GM23248 (cell line): Measurements from ENCODE around the gene FBXL12. TPM values are rescaled to one million over a fixed set of nuclear protein-coding genes. Genes with fewer than 3 reads are reported as not detected.

Experiments
- DNase-seq: peaks from one replicate; pipeline ENCODE4 v3.0.0-alpha.2; 2015
- H2AFZ ChIP-seq: fragments of 200-600 bp; sonication (generic); 2 replicates; pipeline ENCODE4 v1.6.1; 2016; ENCODE audit warnings: antibody characterized with exemption
- H3F3A ChIP-seq: fragments of 200-600 bp; sonication (generic); 2 replicates; pipeline ENCODE4 v1.6.1; 2016; ENCODE audit warnings: mild to moderate bottlenecking, antibody characterized with exemption, mixed run types; ENCODE audit not compliant: insufficient read depth
- H3K27ac ChIP-seq: fragments of 200-600 bp; sonication (generic); 2 replicates; pipeline ENCODE4 v1.5.1; 2016; ENCODE audit warnings: mild to moderate bottlenecking
- H3K27me3 ChIP-seq: fragments of 200-600 bp; sonication (generic); replicated peaks from 2 replicates; pipeline ENCODE4 v1.6.1; 2016; ENCODE audit warnings: mild to moderate bottlenecking; ENCODE audit not compliant: insufficient read depth
- H3K36me3 ChIP-seq: fragments of 200-600 bp; sonication (generic); 2 replicates; pipeline ENCODE4 v1.6.1; 2016; ENCODE audit warnings: low read depth, mild to moderate bottlenecking
- H3K4me1 ChIP-seq: fragments of 200-600 bp; sonication (generic); 2 replicates; pipeline ENCODE4 v1.6.1; 2016; ENCODE audit warnings: mild to moderate bottlenecking; ENCODE audit not compliant: insufficient read depth
- H3K4me2 ChIP-seq: fragments of 200-600 bp; sonication (generic); one replicate; pipeline ENCODE4 v1.6.1; 2016; ENCODE audit warnings: mild to moderate bottlenecking; ENCODE audit not compliant: unreplicated experiment
- H3K4me3 ChIP-seq: fragments of 200-600 bp; sonication (generic); 2 replicates; pipeline ENCODE4 v1.5.1; 2016; ENCODE audit warnings: mild to moderate bottlenecking
- H3K79me2 ChIP-seq: fragments of 200-600 bp; sonication (generic); 2 replicates; pipeline ENCODE4 v1.6.1; 2016; ENCODE audit warnings: mild to moderate bottlenecking; ENCODE audit not compliant: insufficient read depth
- H3K9ac ChIP-seq: fragments of 200-600 bp; sonication (generic); 2 replicates; pipeline ENCODE4 v1.6.1; 2016; ENCODE audit warnings: mild to moderate bottlenecking
- H3K9me2 ChIP-seq: fragments of 200-600 bp; sonication (generic); 2 replicates; pipeline ENCODE4 v1.6.1; 2016; ENCODE audit warnings: mixed run types, mild to moderate bottlenecking, moderate library complexity; ENCODE audit not compliant: insufficient read depth
- H3K9me3 ChIP-seq: fragments of 200-600 bp; sonication (generic); one replicate; pipeline ENCODE4 v1.6.1; 2017; ENCODE audit warnings: low read depth
- H4K20me1 ChIP-seq: fragments of 200-600 bp; sonication (generic); 2 replicates; pipeline ENCODE4 v1.6.0; 2016; ENCODE audit not compliant: insufficient read depth
- EZH2 ChIP-seq: fragments of 200-600 bp; sonication (generic); IDR thresholded peaks from 2 replicates; pipeline ENCODE4 v1.6.1; 2018; ENCODE audit warnings: antibody characterized with exemption, mild to moderate bottlenecking; ENCODE audit not compliant: insufficient read depth, poor library complexity, severe bottlenecking
- EZH2phosphoT487 ChIP-seq: fragments of 200-600 bp; sonication (generic); IDR thresholded peaks from 2 replicates; pipeline ENCODE4 v1.6.1; 2018; ENCODE audit warnings: antibody characterized with exemption, moderate library complexity, mild to moderate bottlenecking, low read depth; ENCODE audit not compliant: insufficient read depth
- WGBS, 2 experiments: methylation state at CpG; one replicate each; pipeline ENCODE4 v1.1.6; 2015 to 2017; ENCODE audit warnings: low lambda C conversion rate in 2 of 2, low coverage in 1 of 2; ENCODE audit errors: missing lambda C conversion rate in 2 of 2; 5-methylcytosine and 5-hydroxymethylcytosine counted together
- in situ Hi-C: fragments of 300-500 bp; cut with MboI; formaldehyde crosslinking; loops from 2 replicates; pipeline ENCODE4 v1.15.0; 2020
- polyA plus RNA-seq: library from polyadenylated mRNA; unstranded; fragments of >200 nt; fragmentation: Nextera tagmentation; extraction: Ambion mirVana; gene quantifications from 2 replicates; pipeline ENCODE4 v1.2.1, GENCODE V29; 2016
- total RNA-seq: library from RNA; depleted of rRNA; stranded (reverse); fragments of >200 nt; shearing (Covaris generic); gene quantifications from 2 replicates; pipeline ENCODE4 v1.2.3, GENCODE V29; 2014

Gene FBXL12
- total and polyA plus RNA-seq, 2 experiments from 2014 or later, result 21.9 to 27.1 TPM

- no peaks in the 10 kb centered on the region; the same call in 1 of the 2 replicates for H3K36me3 ChIP-seq
- TF ChIP-seq EZH2 (no peak), EZH2phosphoT487 (no peak)
- H3F3A ChIP-seq, result peaks cover 8% of the 10 kb centered on the region
- H3K4me3 ChIP-seq, result peak overlapping the region; percentile 94
- no peak overlapping the region for H3K27ac ChIP-seq
- H3K9ac ChIP-seq, result peak overlapping the region; percentile 83
- H3K9me2 ChIP-seq, result no peaks in the 10 kb centered on the region
- H3K4me1 ChIP-seq, result 0 out of 2 replicates have a peak, but pooled peaks cover 7% of the 10 kb centered on the region
- H3K79me2 ChIP-seq, result peaks cover 64% of the 10 kb centered on the region
- WGBS, 2 experiments, result 0 to 1% methylated on average over 14 to 27 of the region's 28 CpGs
- peak overlapping the region; percentile 68 for H2AFZ ChIP-seq
- H3K9me3 ChIP-seq, result no peaks in the 10 kb centered on the region
- no peaks in the 10 kb centered on the region for H4K20me1 ChIP-seq
- DNase-seq, result no peak
- in situ Hi-C loops, result no loop called here
- no peaks in the 10 kb centered on the region for H3K27me3 ChIP-seq
- H3K4me2 ChIP-seq, result peak overlapping the region; percentile 98
These were observed 16.6 kb upstream of the FBXL12 start for GRCh38 chr19:9835507-9835949.

- in situ Hi-C loops, result no loop called here
- no peaks in the 10 kb centered on the region for H3K9me3 ChIP-seq
- H3K4me1 ChIP-seq, result 0 out of 2 replicates have a peak, but pooled peaks cover 7% of the 10 kb centered on the region
- H3K9me2 ChIP-seq, result no peaks in the 10 kb centered on the region
- no peak for TF ChIP-seq EZH2
- no peak for TF ChIP-seq EZH2phosphoT487
- 1 to 2% methylated on average over 44 to 57 of the region's 73 CpGs for WGBS, 2 experiments
- peak; percentile 100 for DNase-seq
- H3K27me3 ChIP-seq, result no peaks in the 10 kb centered on the region
- peak within 1 kb of the TSS; percentile 98 for H3K4me2 ChIP-seq
- H3K36me3 ChIP-seq, result 0 out of 2 replicates have a peak, but pooled peaks cover 1% of the 10 kb centered on the region
- 0 out of 2 replicates have a peak within 1 kb of the TSS, but pooled peaks have one; percentile 14 for H3K27ac ChIP-seq
- no peaks in the 10 kb centered on the region for H4K20me1 ChIP-seq
- peak within 1 kb of the TSS; percentile 83 for H3K9ac ChIP-seq
- H3K79me2 ChIP-seq, result peaks cover 67% of the 10 kb centered on the region
- peak within 1 kb of the TSS; percentile 94 for H3K4me3 ChIP-seq
- H2AFZ ChIP-seq, result peak within 1 kb of the TSS; percentile 78
- H3F3A ChIP-seq, result peaks cover 8% of the 10 kb centered on the region
These were observed 16.0 kb upstream of the FBXL12 start, which contains the start of gene PIN1 for GRCh38 chr19:9834726-9835506. Gene PIN1, plus strand, starts transcription at chr19:9835318. Its CDS starts 27 bp downstream, at chr19:9835345.

- Histone ChIP-seq H3K27ac (0 out of 2 replicates have a peak overlapping the region, but pooled peaks have one; percentile 14), H4K20me1 (no peaks in the 10 kb centered on the region), H3K27me3 (no peaks in the 10 kb centered on the region), H3F3A (peaks cover 8% of the 10 kb centered on the region), H3K9ac (peak overlapping the region; percentile 57; the same call in 1 of the 2 replicates), H3K4me2 (no peak overlapping the region), H2AFZ (peak overlapping the region; percentile 78; the same call in 1 of the 2 replicates), H3K9me3 (no peaks in the 10 kb centered on the region), H3K4me3 (peak overlapping the region; percentile 94; the same call in 1 of the 2 replicates), H3K4me1 (0 out of 2 replicates have a peak, but pooled peaks cover 7% of the 10 kb centered on the region), H3K9me2 (no peaks in the 10 kb centered on the region), H3K36me3 (0 out of 2 replicates have a peak, but pooled peaks cover 6% of the 10 kb centered on the region), H3K79me2 (peaks cover 73% of the 10 kb centered on the region)
- in situ Hi-C loops, result no loop called here
- WGBS, 2 experiments, result 36 to 42% methylated on average over 6 of the region's 6 CpGs
- DNase-seq, result no peak
- TF ChIP-seq EZH2phosphoT487, result no peak
- TF ChIP-seq EZH2, result no peak
These were observed 15.4 kb upstream of the FBXL12 start for GRCh38 chr19:9834307-9834725.

GRCh38 chr19:9828551-9829063 is 9.7 kb upstream of the FBXL12 start:
- H3K4me2 ChIP-seq, result peak overlapping the region; percentile 93
- H2AFZ ChIP-seq, result peak overlapping the region; percentile 91; the same call in 1 of the 2 replicates
- H3K9me3 ChIP-seq, result no peaks in the 10 kb centered on the region
- H3K36me3 ChIP-seq, result 0 out of 2 replicates have a peak, but pooled peaks cover 6% of the 10 kb centered on the region
- peaks cover 89% of the 10 kb centered on the region for H3K79me2 ChIP-seq
- no peaks in the 10 kb centered on the region for H3K9me2 ChIP-seq
- peaks cover 4% of the 10 kb centered on the region; the same call in 1 of the 2 replicates for H3K4me1 ChIP-seq
- 32 to 33% methylated on average over 13 of the region's 13 CpGs for WGBS, 2 experiments
- peak; percentile 25 for DNase-seq
- H3F3A ChIP-seq, result no peaks in the 10 kb centered on the region
- TF ChIP-seq EZH2phosphoT487 (no peak), EZH2 (no peak)
- peak overlapping the region; percentile 89 for H3K9ac ChIP-seq
- peak overlapping the region; percentile 98 for H3K4me3 ChIP-seq
- no peaks in the 10 kb centered on the region for H3K27me3 ChIP-seq
- H4K20me1 ChIP-seq, result no peaks in the 10 kb centered on the region
- H3K27ac ChIP-seq, result no peak overlapping the region
- in situ Hi-C loops, result no loop called here
